NCI-H526 (cell line): ENCODE data around the gene STMN3.
A peak's percentile ranks its signal among the peaks of the same experiment; 100 is the strongest.
"Not testable (repeated sequence)": the region's sequence is repeated elsewhere in the genome, so short reads cannot be mapped to it uniquely, and the experiment has no call there.

Experiments
- DNase-seq, 2 experiments: peaks; one replicate each; lab custom pipeline; 2025; lab: John Stamatoyannopoulos, UW

The STMN3 gene

GRCh38 chr20:63635431-63636141, 17.6 kb downstream of the STMN3 start:
- DNase-seq = no peak

- DNase-seq = no peak
These were observed 19.5 kb downstream of the STMN3 start for GRCh38 chr20:63633732-63634131.

GRCh38 chr20:63631426-63631825, 21.8 kb downstream of the STMN3 start:
- DNase-seq = not testable (repeated sequence)

- DNase-seq = not testable (repeated sequence)
These were observed 22.3 kb downstream of the STMN3 start for GRCh38 chr20:63630956-63631355.

GRCh38 chr20:63628246-63628975, 24.8 kb downstream of the STMN3 start:
- DNase-seq = peak; percentile 85 to 93

GRCh38 chr20:63627751-63628245, 25.4 kb downstream of the STMN3 start:
- DNase-seq = no peak

GRCh38 chr20:63627129-63627750, 26.0 kb downstream of the STMN3 start:
- DNase-seq = peak; percentile 88 to 98

GRCh38 chr20:63626424-63627128, 26.6 kb downstream of the STMN3 start, which contains the start of gene GMEB2:
GMEB2 (minus strand) TSS chr20:63627101; CDS start chr20:63619397, 7,704 bp downstream.
- peak; percentile 61 to 95 for DNase-seq

GRCh38 chr20:63625771-63626423, 27.3 kb downstream of the STMN3 start:
- peak in 1 of 2 experiments; percentile 34 for DNase-seq

GRCh38 chr20:63624486-63624885, 28.7 kb downstream of the STMN3 start:
- DNase-seq = no peak

GRCh38 chr20:63622732-63623131, 30.5 kb downstream of the STMN3 start:
- DNase-seq = no peak

- no peak for DNase-seq
These were observed 31.1 kb downstream of the STMN3 start for GRCh38 chr20:63622096-63622495.

GRCh38 chr20:63620991-63621390, 32.2 kb downstream of the STMN3 start:
- DNase-seq = no peak

GRCh38 chr20:63619505-63619904, 33.7 kb downstream of the STMN3 start:
- DNase-seq = no peak

- DNase-seq = no peak
These were observed 34.1 kb downstream of the STMN3 start for GRCh38 chr20:63619086-63619485.

- no peak for DNase-seq
These were observed 34.8 kb downstream of the STMN3 start for GRCh38 chr20:63618291-63618980.

GRCh38 chr20:63617876-63618265, 35.4 kb downstream of the STMN3 start:
- DNase-seq = no peak

- DNase-seq = no peak
These were observed 35.9 kb downstream of the STMN3 start for GRCh38 chr20:63617092-63617875.

GRCh38 chr20:63613863-63614594, 39.2 kb downstream of the STMN3 start:
- not testable (repeated sequence) for DNase-seq
